GM18502 (cell line): ENCODE results near the gene PBLD.
"Not testable (repeated sequence)": the region's sequence is repeated elsewhere in the genome, so short reads cannot be mapped to it uniquely, and the experiment has no call there.

ENCODE experiments used
- ATAC-seq: cut with Tn5 transposase; IDR thresholded peaks from one replicate; pipeline ENCODE4 v1.9.1; 2021; ENCODE audit warnings: mild to moderate bottlenecking; ENCODE audit not compliant: unreplicated experiment, poor library complexity

The PBLD gene

GRCh38 chr10:68331455-68332258, 1.1 kb downstream of the PBLD start, which contains the start of gene HNRNPH3:
HNRNPH3 (plus strand) TSS chr10:68332064; CDS start chr10:68337222, 5,158 bp downstream.
- ATAC-seq: peak; percentile 81

DNA sequence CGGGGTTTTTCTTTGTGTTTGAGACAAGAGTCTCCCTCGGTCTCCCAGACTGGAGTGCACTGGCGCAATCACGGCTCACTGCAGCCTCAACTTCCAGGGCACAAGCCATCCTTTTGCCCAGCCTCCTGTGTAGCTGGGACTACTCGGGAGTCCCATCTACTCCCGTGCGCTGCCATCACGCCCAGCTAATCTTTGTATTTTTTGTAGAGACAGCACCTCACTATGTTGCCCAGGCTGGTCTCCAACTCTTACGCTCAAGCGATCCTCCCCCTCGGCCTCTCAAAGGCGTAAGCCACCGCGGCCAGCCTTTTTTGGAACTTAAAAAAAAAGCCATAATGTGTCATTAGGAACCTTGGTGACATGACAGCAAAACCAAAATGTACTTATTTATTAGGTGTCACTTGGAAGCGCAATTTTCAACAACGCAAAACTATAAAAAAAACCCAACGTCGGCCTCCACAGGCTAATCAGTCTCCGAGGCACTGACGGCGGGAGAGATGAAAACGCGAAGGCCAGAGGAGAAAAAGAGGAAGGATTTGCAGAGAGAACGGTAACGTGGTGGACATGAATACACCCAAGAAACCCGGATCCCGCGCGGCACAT, 1.8 kb downstream of the PBLD start:
- no peak for ATAC-seq

DNA sequence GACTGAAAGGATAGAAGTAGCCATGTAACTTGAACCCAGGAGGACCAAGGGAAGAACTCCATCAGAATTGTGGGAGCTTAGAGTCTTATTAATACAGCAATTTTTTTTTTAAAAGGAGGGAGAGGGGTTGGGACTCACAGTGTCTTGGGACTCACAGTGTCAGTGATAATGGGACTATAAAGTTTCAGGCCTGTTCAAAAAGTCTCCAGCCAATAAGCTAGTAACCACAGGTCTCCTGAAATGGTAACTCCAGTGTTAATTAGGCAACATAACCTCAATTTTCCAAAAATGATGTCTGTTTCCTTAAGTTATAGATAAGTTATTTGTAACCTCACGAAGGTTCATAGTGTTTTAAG, 3.2 kb downstream of the PBLD start:
- ATAC-seq: no peak

GRCh38 chr10:68327889-68328786, 4.6 kb downstream of the PBLD start:
- ATAC-seq: no peak

GRCh38 chr10:68324396-68324795, 8.3 kb downstream of the PBLD start:
- not testable (repeated sequence) for ATAC-seq

DNA sequence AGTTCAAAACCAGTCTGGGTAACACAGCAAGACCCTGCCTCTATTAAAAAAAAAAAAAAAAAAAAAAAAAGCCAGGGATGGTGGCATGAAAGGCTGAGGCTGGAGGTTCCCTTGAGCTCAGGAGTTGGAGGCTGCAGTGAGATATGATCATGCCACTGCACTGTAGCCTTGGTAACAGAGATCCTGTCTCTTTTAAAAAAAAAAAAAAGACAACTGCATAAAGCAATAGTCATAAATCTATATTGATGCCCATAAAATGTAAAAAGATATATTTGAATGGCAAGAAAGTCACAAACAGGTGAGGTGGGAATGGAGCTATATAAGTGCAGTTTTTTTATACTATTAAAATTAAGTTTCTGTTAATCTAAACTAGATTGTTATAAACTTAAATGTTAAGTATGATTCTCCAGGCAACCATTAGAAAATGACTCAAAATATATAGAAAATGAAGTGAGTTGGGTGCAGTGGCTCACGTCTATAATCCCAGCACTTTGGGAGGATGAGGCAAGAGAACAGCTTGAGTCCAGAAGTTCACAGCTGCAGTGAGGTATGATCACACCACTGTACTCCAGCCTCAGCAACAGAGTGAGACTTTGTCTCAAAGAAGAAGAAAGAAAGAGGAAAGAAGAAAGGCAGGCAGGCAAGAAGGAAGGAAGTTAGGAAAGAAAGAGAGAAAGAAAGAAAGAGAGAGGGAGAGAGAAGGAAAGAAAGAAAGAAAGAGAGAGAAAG, 14.2 kb downstream of the PBLD start:
- no peak for ATAC-seq

GRCh38 chr10:68315582-68315981, 17.1 kb downstream of the PBLD start:
- no peak for ATAC-seq

DNA sequence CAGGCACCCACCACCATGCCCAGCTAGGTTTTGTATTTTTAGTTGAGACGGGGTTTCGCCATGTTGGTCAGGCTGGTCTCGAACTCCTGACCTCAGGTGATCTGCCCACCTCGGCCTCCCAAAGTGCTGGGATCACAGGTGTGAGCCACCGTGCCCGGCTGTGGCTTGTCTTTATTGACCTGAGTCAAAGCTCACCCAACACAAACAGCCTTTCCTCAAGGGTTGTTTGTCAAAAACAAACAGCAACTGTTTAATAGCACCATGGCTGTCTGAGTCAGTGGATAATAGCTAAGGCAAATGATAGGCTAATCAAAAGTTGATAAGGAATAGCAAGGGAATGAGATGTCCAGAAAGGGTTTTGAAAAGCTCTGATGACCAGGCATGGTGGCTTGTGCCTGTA, 17.8 kb downstream of the PBLD start:
- ATAC-seq: not testable (repeated sequence)

DNA sequence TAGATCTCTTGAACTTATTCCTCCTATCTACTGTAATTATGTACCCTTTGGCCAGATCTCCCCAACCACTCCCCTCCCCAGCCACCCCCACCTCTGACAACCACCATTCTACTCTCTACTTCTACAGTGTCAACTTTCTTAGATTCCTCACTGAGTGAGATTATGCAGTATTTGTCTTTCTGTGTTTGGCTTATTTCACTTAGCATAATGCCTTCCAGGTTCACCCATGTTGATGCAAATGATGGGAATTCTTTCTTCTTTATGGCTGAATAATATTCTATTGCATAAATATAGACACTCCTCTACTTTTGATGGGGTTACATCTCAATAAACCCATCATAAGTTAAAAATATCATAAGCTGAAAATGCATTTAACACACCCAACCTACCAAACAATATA, 22.2 kb downstream of the PBLD start:
- ATAC-seq: no peak

- no peak for ATAC-seq
These were observed 26.9 kb downstream of the PBLD start for GRCh38 chr10:68305854-68306253.

GRCh38 chr10:68303849-68304412, 28.8 kb downstream of the PBLD start:
- ATAC-seq: no peak

- no peak for ATAC-seq
These were observed 29.9 kb downstream of the PBLD start for GRCh38 chr10:68302871-68303270.

GRCh38 chr10:68302503-68302823, 30.3 kb downstream of the PBLD start:
- peak; percentile 22 for ATAC-seq

- ATAC-seq: peak; percentile 75
These were observed 30.8 kb downstream of the PBLD start for GRCh38 chr10:68301790-68302502.

DNA sequence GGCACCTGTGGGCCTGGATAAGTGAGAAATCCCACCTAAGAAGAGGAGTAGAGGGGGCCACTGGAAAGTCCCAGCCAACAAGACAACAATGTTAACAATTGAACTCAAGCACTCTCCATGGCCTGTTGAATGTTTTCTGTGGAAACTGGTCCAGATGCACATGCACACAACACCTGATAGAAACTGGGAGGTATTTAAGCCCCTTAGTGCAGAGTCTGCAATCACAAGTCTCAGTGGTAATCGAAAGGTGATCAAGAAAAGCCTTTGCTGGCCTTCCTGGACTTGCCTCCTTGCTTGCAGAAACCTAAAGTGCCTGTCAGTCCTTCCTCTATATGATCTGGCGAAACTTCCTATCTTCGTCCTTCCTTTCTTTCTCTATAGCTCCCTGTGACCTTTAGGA, 31.4 kb downstream of the PBLD start:
- no peak for ATAC-seq

- ATAC-seq: no peak
These were observed 35.7 kb downstream of the PBLD start for GRCh38 chr10:68296843-68297663.

- no peak for ATAC-seq
These were observed 42.0 kb downstream of the PBLD start for GRCh38 chr10:68290736-68291135.

DNA sequence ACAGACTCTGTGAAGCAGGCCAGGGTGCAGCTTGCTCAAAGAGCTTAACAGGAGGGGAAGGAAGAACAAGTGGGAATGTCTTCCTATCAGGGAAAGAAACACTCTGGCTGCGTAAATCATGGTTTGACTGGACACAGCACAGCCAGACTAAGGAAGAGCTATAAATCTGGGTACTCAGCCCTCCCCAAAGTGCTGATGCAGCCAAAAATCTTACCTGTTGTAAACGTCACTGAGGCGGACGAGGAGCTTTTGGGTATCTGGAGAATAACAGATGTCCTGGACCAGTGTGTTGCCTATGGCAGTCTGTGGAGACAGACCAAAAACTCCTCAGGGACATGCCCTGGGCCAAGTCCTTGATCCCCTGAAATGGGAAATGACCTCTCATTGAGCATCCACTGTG, 44.0 kb downstream of the PBLD start:
- no peak for ATAC-seq
